ENCODE data around the gene PRKCZ.

DNA sequence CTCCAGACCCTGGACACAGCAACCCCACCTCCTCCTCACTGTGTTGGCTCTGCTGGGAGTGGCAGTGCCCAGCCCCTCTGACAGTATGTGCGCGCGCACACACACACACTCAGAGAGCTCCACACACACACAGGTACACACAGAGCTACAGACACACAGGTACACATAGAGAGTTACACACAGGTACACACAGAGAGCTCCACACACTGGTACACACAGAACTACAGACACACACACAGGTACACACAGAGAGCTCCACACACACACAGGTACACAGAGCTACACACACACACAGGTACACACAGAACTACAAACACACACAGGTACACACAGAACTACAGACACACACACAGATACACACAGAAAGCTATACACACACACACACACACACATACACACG is 6.3 kb upstream of the PRKCZ start:
- no peak for TF ChIP-seq EZH2 (IDR thresholded peaks at IDR 0.05; ENCODE audit: insufficient read depth, poor library complexity, severe bottlenecking)
- no peak for TF ChIP-seq EZH2phosphoT487 (IDR thresholded peaks at IDR 0.05; ENCODE audit: insufficient read depth, low read depth)

Data from GM23248 (cell line).